Endothelial cell of umbilical vein (primary cell): ENCODE results near the gene FKBP2. TPM values are rescaled to one million over a fixed set of nuclear protein-coding genes. Genes with fewer than 3 reads are reported as not detected.
A peak's percentile ranks its signal among the peaks of the same experiment; 100 is the strongest.

ENCODE experiments used
- BruUV-seq: library from RNA; stranded (reverse); fragments of 400-500 nt; replicated peaks from 2 replicates; lab custom pipeline; 2021; lab: Mats Ljungman, UMichigan
- CTCF ChIA-PET: fragments of 300-600, 350-600 bp; sonication (Branson Sonifier 250); formaldehyde crosslinking; loops from one replicate; lab custom pipeline; 2021; ENCODE audit warnings: antibody characterized with exemption, inconsistent platforms; lab: Charles Lee
- POLR2A ChIA-PET: fragments of 300-600, 350-600 bp; sonication (Branson Sonifier 250); formaldehyde crosslinking; loops from one replicate; lab custom pipeline; 2021; ENCODE audit warnings: antibody characterized with exemption, inconsistent platforms; lab: Charles Lee
- DNase-seq: peaks from one replicate; pipeline ENCODE4 v3.0.0-alpha.2; 2011; ENCODE audit warnings: low read depth, low spot score
- FAIRE-seq: peaks from 2 replicates; lab custom pipeline; 2011; peaks lifted over from hg19 to GRCh38; lab: Jason Lieb, UNC
- H2AFZ ChIP-seq: 2 replicates; pipeline ENCODE4 v1.6.0; 2012; ENCODE audit warnings: low read depth, low read length, control low read depth, inconsistent platforms
- H3K27ac ChIP-seq: 2 replicates; pipeline ENCODE4 v1.5.1; 2011; ENCODE audit warnings: low read depth, mild to moderate bottlenecking, control low read depth, low read length, moderate library complexity; ENCODE audit not compliant: insufficient read depth
- H3K27me3 ChIP-seq, 2 experiments: 2 replicates each; pipeline versions ENCODE4 v1.6.0 to v1.6.1; 2011; ENCODE audit warnings: low read length in 2 of 2, mixed read lengths in 1 of 2; ENCODE audit not compliant: control insufficient read depth in 2 of 2, insufficient read depth in 2 of 2
- H3K36me3 ChIP-seq, 2 experiments: 2 replicates in 1 of 2; 3 replicates in 1 of 2; pipeline ENCODE4 v1.5.1; 2011; ENCODE audit warnings: low read length in 2 of 2, mild to moderate bottlenecking in 1 of 2, moderate library complexity in 1 of 2; ENCODE audit not compliant: control insufficient read depth in 2 of 2, insufficient read depth in 2 of 2; ENCODE audit errors: extremely low read depth in 1 of 2
- H3K4me1 ChIP-seq: 3 replicates; pipeline ENCODE4 v1.5.1; 2011; ENCODE audit warnings: mild to moderate bottlenecking, low read length; ENCODE audit not compliant: control insufficient read depth, insufficient read depth; ENCODE audit errors: extremely low read depth
- H3K4me2 ChIP-seq: 2 replicates; pipeline ENCODE4 v1.6.1; 2011; ENCODE audit warnings: low read length, control low read depth, mixed read lengths; ENCODE audit not compliant: insufficient read depth
- H3K4me3 ChIP-seq, 3 experiments: fragments of 200-600 bp in 1 of 3; sonication (generic), shearing (Covaris generic) in 1 of 3; replicated peaks in 1 of 3; 2 replicates each; pipeline ENCODE4 v1.5.1; 2011 to 2016; ENCODE audit warnings: control low read depth in 3 of 3, low read length in 3 of 3, mild to moderate bottlenecking in 2 of 3, inconsistent platforms in 1 of 3, low read depth in 1 of 3, moderate library complexity in 1 of 3; ENCODE audit not compliant: insufficient read depth in 1 of 3
- H3K79me2 ChIP-seq: 2 replicates; pipeline ENCODE4 v1.6.0; 2012; ENCODE audit warnings: low read length, inconsistent platforms; ENCODE audit not compliant: control insufficient read depth, insufficient read depth
- H3K9ac ChIP-seq: replicated peaks from 2 replicates; pipeline ENCODE3; 2011; ENCODE audit warnings: low read length, control low read depth; ENCODE audit not compliant: insufficient read depth; ENCODE audit errors: extremely low read depth
- H3K9me1 ChIP-seq: replicated peaks from 3 replicates; pipeline ENCODE4 v1.6.0; 2011; ENCODE audit warnings: mild to moderate bottlenecking, low read length; ENCODE audit not compliant: control insufficient read depth, insufficient read depth; ENCODE audit errors: extremely low read depth
- H3K9me3 ChIP-seq: replicated peaks from 2 replicates; pipeline ENCODE4 v1.5.1; 2012; ENCODE audit warnings: low read length, inconsistent platforms; ENCODE audit not compliant: control insufficient read depth, insufficient read depth
- H4K20me1 ChIP-seq: replicated peaks from 2 replicates; pipeline ENCODE3; 2011; ENCODE audit warnings: mild to moderate bottlenecking, low read length; ENCODE audit not compliant: control insufficient read depth, insufficient read depth; ENCODE audit errors: extremely low read depth
- JUN ChIP-seq: IDR thresholded peaks from 2 replicates; pipeline ENCODE4 v1.6.1; 2011; ENCODE audit warnings: borderline replicate concordance, low read depth; ENCODE audit not compliant: insufficient read length, insufficient read depth
- POLR2A ChIP-seq: IDR thresholded peaks from 2 replicates; pipeline ENCODE4 v1.6.1; 2012; ENCODE audit warnings: low read depth, mild to moderate bottlenecking, control low read depth, low read length
- POLR2AphosphoS5 ChIP-seq: IDR thresholded peaks from 2 replicates; pipeline ENCODE4 v1.6.1; 2012; ENCODE audit warnings: low read depth, mild to moderate bottlenecking, control low read depth, low read length, moderate library complexity; ENCODE audit not compliant: insufficient read depth
- dilution Hi-C: fragments of 300-500 bp; cut with MboI; formaldehyde crosslinking; loops from one replicate; pipeline ENCODE4 v1.15.0; 2019; ENCODE audit warnings: low sequenced_read_pairs; ENCODE audit not compliant: extremely low pct_ligation_motif_present
- intact Hi-C: fragments of 100-400 bp; cut with micrococcal nuclease; formaldehyde crosslinking; loops from one replicate; pipeline ENCODE4 v1.10.0; 2022
- polyA plus RNA-seq, 4 experiments: library from polyadenylated mRNA; depleted of rRNA in 3 of 4; stranded (reverse) in 3 of 4; unstranded in 1 of 4; fragments of >200 nt; gene quantifications; 2 replicates each; pipeline versions ENCODE4 v1.2.1 to v1.2.3, GENCODE V29; 2011 to 2012; ENCODE audit warnings: missing spikeins in 1 of 4
- total RNA-seq: library from RNA; stranded (reverse); gene quantifications from 2 replicates; pipeline ENCODE4 v1.2.3, GENCODE V29; 2021
- TF ChIP-seq, protein P1 (sequence below), 2 donors: IDR thresholded peaks; 1 replicate in 1 of 2; 2 replicates in 1 of 2; pipeline ENCODE4 v1.5.1; 2011; ENCODE audit warnings: low read length in 2 of 2, mild to moderate bottlenecking in 2 of 2, moderate library complexity in 2 of 2, control low read depth in 1 of 2, inconsistent platforms in 1 of 2, low read depth in 1 of 2; ENCODE audit not compliant: insufficient read depth in 1 of 2; ENCODE audit errors: extremely low read depth in 1 of 2

FKBP2 gene
- total and polyA plus RNA-seq, 2 donors (not counting 3 experiments of a cell fraction or from before 2014, with no cell fraction given) = 48.5 to 74.4 TPM

DNA sequence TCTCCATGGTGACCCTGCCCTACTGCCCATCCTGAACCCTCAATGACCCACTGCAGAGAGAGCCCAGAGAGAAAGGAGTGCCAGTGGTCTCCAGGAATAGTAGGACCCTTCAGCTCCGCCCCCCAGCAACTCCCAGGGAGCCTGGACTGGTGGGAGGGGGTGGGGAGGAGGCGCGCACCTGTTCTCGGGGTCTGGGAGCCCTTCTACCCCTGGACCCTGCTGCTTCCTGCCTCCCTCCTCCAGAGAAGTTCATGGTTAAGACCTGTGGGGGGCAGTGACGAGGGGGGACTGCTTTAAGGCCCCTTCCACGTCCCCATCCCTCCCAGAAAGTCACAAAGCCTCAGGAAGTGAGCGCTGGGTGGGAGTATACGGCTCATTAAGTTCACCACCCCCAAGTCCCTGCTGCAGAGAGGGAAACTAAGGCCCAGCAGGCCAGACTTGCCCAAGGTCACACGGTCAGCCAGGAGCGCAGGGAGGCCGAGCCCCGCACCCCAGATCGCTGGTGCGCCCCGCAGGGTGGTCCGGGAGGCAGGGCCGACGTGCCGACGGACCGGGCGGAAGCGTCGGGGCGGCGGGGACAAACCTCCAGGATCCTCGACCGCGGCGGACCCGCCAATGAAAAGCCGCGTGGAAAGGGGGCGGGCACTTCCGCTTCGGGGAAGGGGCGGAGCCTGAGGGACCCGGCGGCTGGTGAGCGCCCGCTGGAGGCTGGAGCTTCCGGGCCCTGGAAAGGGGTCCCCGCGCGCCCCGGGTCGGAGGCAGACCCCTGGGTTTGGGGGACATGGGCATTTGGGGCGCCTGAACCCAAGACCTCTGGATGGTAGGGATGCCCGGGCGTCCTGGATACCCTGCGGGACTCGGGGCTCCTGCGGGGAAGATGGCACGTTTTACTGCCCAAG lies 15.0 kb upstream of the FKBP2 start, which contains the start of the genes NUDT22 and TRPT1:
NUDT22 (plus strand) TSS at position 667 of the 899 bp plus-strand sequence. CDS start 379 bp downstream, outside the sequence.
TRPT1 (minus strand) TSS at position 579 of the 899 bp plus-strand sequence; CDS start at position 253, 326 bp downstream.
- H3K79me2 ChIP-seq = peaks cover 8% of the 10 kb centered on the region
- H3K27ac ChIP-seq = peak within 1 kb of the TSS; percentile 55
- peak within 1 kb of the TSS; percentile 52 for H2AFZ ChIP-seq
- peak within 1 kb of the TSS; percentile 73 for H3K4me2 ChIP-seq
- no peaks in the 10 kb centered on the region for H3K9me1 ChIP-seq
- peaks cover 0 to 4% of the 10 kb centered on the region in 2 experiments for H3K36me3 ChIP-seq
- DNase-seq (peak; percentile 83), FAIRE-seq (peak; percentile 95)
- ChIA-PET CTCF (interaction anchor here (1.5 to 3.2 kb wide), 7 partner anchors 11 to 129 kb away, joined by 3 to 35 read pairs (median 6); partner anchors contain the start of genes CATSPERZ, ESRRA and FERMT3), POLR2A (interaction anchor here (0.9 to 1.2 kb wide), 5 partner anchors 11 to 92 kb away, joined by 3 to 12 read pairs (median 4); partner anchors contain the start of genes FKBP2 and PRDX5)
- TF ChIP-seq POLR2A = peak; percentile 90
- peak; percentile 87 for TF ChIP-seq POLR2AphosphoS5
- TF ChIP-seq, protein P1, sequence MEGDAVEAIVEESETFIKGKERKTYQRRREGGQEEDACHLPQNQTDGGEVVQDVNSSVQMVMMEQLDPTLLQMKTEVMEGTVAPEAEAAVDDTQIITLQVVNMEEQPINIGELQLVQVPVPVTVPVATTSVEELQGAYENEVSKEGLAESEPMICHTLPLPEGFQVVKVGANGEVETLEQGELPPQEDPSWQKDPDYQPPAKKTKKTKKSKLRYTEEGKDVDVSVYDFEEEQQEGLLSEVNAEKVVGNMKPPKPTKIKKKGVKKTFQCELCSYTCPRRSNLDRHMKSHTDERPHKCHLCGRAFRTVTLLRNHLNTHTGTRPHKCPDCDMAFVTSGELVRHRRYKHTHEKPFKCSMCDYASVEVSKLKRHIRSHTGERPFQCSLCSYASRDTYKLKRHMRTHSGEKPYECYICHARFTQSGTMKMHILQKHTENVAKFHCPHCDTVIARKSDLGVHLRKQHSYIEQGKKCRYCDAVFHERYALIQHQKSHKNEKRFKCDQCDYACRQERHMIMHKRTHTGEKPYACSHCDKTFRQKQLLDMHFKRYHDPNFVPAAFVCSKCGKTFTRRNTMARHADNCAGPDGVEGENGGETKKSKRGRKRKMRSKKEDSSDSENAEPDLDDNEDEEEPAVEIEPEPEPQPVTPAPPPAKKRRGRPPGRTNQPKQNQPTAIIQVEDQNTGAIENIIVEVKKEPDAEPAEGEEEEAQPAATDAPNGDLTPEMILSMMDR (IDR thresholded peaks at IDR 0.05; ENCODE audit: extremely low read depth in 1 of 2, insufficient read depth in 1 of 2, low read depth in 1 of 2, low read length in 2 of 2) = peak; percentile 3 to 13
- TF ChIP-seq JUN = no peak
- no peaks in the 10 kb centered on the region for H3K9me3 ChIP-seq
- H3K9ac ChIP-seq = peak within 1 kb of the TSS; percentile 56
- peak within 1 kb of the TSS; percentile 62 to 70 (median 66) for H3K4me3 ChIP-seq
- no peaks in the 10 kb centered on the region for H4K20me1 ChIP-seq
- TSS peak; percentile 29 for BruUV-seq
- intact Hi-C loops = loop anchor here (1.0 kb wide), 3 partner anchors 15 to 45 kb away; partner anchors contain the start of gene FKBP2
- dilution Hi-C loops = no loop called here
- peaks cover 13% of the 10 kb centered on the region for H3K4me1 ChIP-seq
- H3K27me3 ChIP-seq = no peaks in the 10 kb centered on the region
